LNCAP (cell line): ENCODE results near the gene TMEM74B.

ENCODE experiments used
- CTCF ChIP-seq: fragments of 450-650 bp; IDR thresholded peaks from 2 replicates; pipeline ENCODE4 v1.5.1; 2017; ENCODE audit warnings: mild to moderate bottlenecking

Gene TMEM74B

GRCh38 chr20:1199212-1199873, 14.6 kb upstream of the TMEM74B start:
- no peak for TF ChIP-seq CTCF

- no peak for TF ChIP-seq CTCF
Measured at GRCh38 chr20:1198751-1199150, 14.0 kb upstream of the TMEM74B start.

GRCh38 chr20:1197801-1198200, 13.0 kb upstream of the TMEM74B start:
- no peak for TF ChIP-seq CTCF

GRCh38 chr20:1196634-1197033, 11.9 kb upstream of the TMEM74B start:
- no peak for TF ChIP-seq CTCF

- TF ChIP-seq CTCF = no peak
Measured at GRCh38 chr20:1195226-1195625, 10.4 kb upstream of the TMEM74B start.

GRCh38 chr20:1191299-1191698, 6.5 kb upstream of the TMEM74B start:
- TF ChIP-seq CTCF = no peak

- TF ChIP-seq CTCF = no peak
Measured at GRCh38 chr20:1190847-1191246, 6.1 kb upstream of the TMEM74B start.

- TF ChIP-seq CTCF = no peak
Measured at GRCh38 chr20:1189827-1190226, 5.0 kb upstream of the TMEM74B start.
